Measurements from ENCODE around the gene TPM2. TPM values are rescaled to one million over a fixed set of nuclear protein-coding genes. Genes with fewer than 3 reads are reported as not detected.
"Not testable (repeated sequence)": the region's sequence is repeated elsewhere in the genome, so short reads cannot be mapped to it uniquely, and the experiment has no call there.

The TPM2 gene
- total RNA-seq, 5 donors from 2014 or later (not counting 1 experiment from before 2014, with no cell fraction given), result 21.4 to 66.0 (median 57.5) TPM

DNA sequence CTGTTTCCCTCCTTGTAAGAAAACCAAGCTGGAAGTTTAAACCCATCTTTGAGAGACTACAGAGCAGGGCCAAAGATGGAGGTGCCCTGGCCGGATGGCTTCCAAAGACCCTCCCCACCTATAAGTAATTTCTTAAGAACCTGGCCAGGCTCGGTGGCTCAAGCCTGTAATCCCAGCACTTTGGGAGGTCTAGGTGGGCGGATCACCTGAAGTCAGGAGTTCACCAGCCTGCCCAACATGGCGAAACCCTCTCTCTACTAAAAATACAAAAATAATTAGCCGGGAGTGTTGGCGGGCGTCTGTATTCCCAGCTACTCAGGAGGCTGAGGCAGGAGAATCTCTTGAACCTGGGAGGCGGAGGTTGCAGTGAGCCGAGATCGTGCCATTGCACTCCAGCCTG is 44.0 kb downstream of the TPM2 start:
- Histone ChIP-seq H3K4me3 (ENCODE audit: control insufficient read depth in 1 of 2, extremely low read depth in 1 of 2, low read length in 1 of 2) (peak overlapping the region; percentile 81 to 84), H3K4me1 (ENCODE audit: control insufficient read depth in 1 of 2, extremely low read depth in 1 of 2, insufficient read depth in 2 of 2, low read length in 2 of 2) (peaks cover 23 to 68% of the 10 kb centered on the region in 2 experiments), H3K27ac (ENCODE audit: low read length) (peak overlapping the region; percentile 92)
- not testable (repeated sequence) for DNase-seq; H3K9me3 ChIP-seq; H3K36me3 Mint-ChIP-seq; H3K27me3 Mint-ChIP-seq; ATAC-seq (replicated peaks in 1 of 4); H3K27me3 ChIP-seq (replicated peaks in 1 of 2; ENCODE audit: control insufficient read depth in 2 of 2, extremely low read depth in 1 of 2, insufficient read depth in 2 of 2, low read length in 1 of 2); H3K9me3 Mint-ChIP-seq; H3K36me3 ChIP-seq (ENCODE audit: control insufficient read depth in 2 of 2, extremely low read depth in 1 of 2, insufficient read depth in 1 of 2, low read length in 1 of 2)
- peaks cover 53 to 74% (median 57%) of the 10 kb centered on the region in 3 donors for H3K4me1 Mint-ChIP-seq
- H3K4me3 Mint-ChIP-seq, result peak overlapping the region; percentile 85 to 97 (median 95)
- 33% methylated on average over 3 of the region's 10 CpGs for WGBS (ENCODE audit: insufficient coverage)
- POLR2A ChIA-PET, result interaction anchor here (0.6 to 0.7 kb wide), 3 partner anchors 67 to 552 kb away, joined by 3 to 4 read pairs (median 3); no protein-coding TSS in a partner anchor
- CTCF ChIA-PET, result interaction anchor here in 1 of 2 donors (0.6 to 6.3 kb wide), 8 partner anchors 13 to 103 kb away, joined by 3 to 122 read pairs (median 10); partner anchors contain the start of genes CCDC107, CREB3, RMRP and TLN1
- H3K27ac Mint-ChIP-seq, result peak overlapping the region; percentile 99

DNA sequence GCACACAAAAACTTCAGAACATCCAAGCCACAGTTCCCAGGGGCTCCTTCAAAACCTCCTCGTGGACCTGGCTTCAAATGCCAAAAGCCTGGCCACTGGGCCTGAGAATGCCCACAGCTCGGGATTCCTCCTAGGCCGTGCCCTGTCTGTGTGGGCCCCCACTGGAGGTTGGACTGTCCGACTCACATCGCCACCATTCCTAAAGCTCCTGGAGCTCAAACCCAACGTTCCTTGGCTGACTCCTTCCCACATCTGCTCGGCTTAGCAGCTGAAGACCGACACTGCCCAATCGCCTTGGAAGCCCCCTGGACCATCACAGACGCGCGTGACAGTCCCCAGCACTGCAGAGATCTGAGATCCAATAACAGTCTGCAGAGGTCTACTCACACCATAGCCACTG is 46.7 kb downstream of the TPM2 start:
- Histone ChIP-seq H3K27ac (ENCODE audit: low read length) (no peak overlapping the region), H3K27me3 (replicated peaks in 1 of 2; ENCODE audit: control insufficient read depth in 2 of 2, extremely low read depth in 1 of 2, insufficient read depth in 2 of 2, low read length in 1 of 2) (no peaks in the 10 kb centered on the region), H3K9me3 (no peaks in the 10 kb centered on the region), H3K4me3 (ENCODE audit: control insufficient read depth in 1 of 2, extremely low read depth in 1 of 2, low read length in 1 of 2) (no peak overlapping the region), H3K4me1 (ENCODE audit: control insufficient read depth in 1 of 2, extremely low read depth in 1 of 2, insufficient read depth in 2 of 2, low read length in 2 of 2) (peaks cover 22 to 54% of the 10 kb centered on the region in 2 experiments), H3K36me3 (ENCODE audit: control insufficient read depth in 2 of 2, extremely low read depth in 1 of 2, insufficient read depth in 1 of 2, low read length in 1 of 2) (no peaks in the 10 kb centered on the region)
- Mint-ChIP-seq H3K4me1 (peaks cover 59 to 72% (median 64%) of the 10 kb centered on the region in 3 donors), H3K27me3 (no peaks in the 10 kb centered on the region), H3K9me3 (no peaks in the 10 kb centered on the region), H3K4me3 (no peak overlapping the region), H3K36me3 (peaks cover 9% of the 10 kb centered on the region), H3K27ac (peak overlapping the region in 1 of 2 donors; percentile 64)
- ChIA-PET CTCF (no interaction called here), POLR2A (no interaction called here)
- no peak for DNase-seq
- ATAC-seq (replicated peaks in 1 of 4), result no peak
- 96% methylated on average over 12 of the region's 12 CpGs for whole genome bisulfite sequencing (ENCODE audit: insufficient coverage)

DNA sequence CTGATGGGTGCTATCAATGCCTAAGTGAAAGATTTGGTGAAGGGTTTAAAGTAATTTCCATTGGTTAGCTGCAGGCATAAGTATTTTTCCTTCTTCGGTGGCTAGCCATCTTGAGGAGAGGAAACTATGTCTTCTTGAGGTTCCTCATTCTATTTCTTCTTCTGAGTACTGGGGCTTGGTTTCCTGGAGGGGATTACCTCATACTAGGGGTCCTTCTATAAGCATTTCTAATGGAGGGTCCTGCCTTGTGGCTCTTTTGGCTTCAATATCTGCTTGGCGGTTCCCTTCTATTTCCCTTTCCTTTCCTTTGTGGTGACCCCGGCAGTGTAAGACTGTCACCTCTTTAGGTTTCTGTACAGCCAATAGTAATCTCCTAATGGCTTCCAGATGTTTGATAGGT is 48.2 kb downstream of the TPM2 start:
- CTCF ChIA-PET, result not testable (repeated sequence)
- H3K27ac Mint-ChIP-seq, result peak overlapping the region in 1 of 2 donors; percentile 55

DNA sequence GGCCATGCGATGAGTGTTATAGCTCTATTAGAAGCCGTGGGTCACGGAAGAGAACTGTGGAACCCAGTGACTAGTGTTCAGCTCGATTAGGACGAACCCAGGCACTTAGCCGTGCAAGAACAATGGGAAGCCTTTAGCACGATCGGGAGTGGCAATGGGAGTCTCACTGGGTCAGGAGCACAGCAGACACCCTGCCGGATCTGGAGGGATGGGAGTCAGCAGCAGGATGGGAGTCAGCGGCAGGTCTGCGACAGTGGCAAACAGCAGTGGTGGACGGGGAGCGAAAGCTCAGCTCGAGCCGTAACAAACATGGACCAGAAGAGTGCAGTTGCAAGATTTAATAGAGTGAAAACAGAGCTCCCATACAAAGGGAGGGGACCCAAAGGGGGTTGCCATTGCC is 49.3 kb downstream of the TPM2 start:
- ChIA-PET CTCF (interaction anchor here in 1 of 2 donors (2.0 kb wide), 1 partner anchor 16 kb away, joined by 13 read pairs; the partner anchor contains the start of genes CCDC107 and RMRP), POLR2A (interaction anchor here in 1 of 2 donors (1.4 kb wide), 1 partner anchor 17 kb away, joined by 4 read pairs; the partner anchor contains the start of genes CCDC107 and RMRP)
- not testable (repeated sequence) for H3K4me3 ChIP-seq (ENCODE audit: control insufficient read depth in 1 of 2, extremely low read depth in 1 of 2, low read length in 1 of 2); ATAC-seq (replicated peaks in 1 of 4); H3K27me3 Mint-ChIP-seq; H3K36me3 Mint-ChIP-seq; H3K27me3 ChIP-seq (replicated peaks in 1 of 2; ENCODE audit: control insufficient read depth in 2 of 2, extremely low read depth in 1 of 2, insufficient read depth in 2 of 2, low read length in 1 of 2); H3K9me3 Mint-ChIP-seq; H3K9me3 ChIP-seq; DNase-seq; H3K36me3 ChIP-seq (ENCODE audit: control insufficient read depth in 2 of 2, extremely low read depth in 1 of 2, insufficient read depth in 1 of 2, low read length in 1 of 2); H3K4me3 Mint-ChIP-seq; H3K27ac ChIP-seq (ENCODE audit: low read length)
- WGBS (ENCODE audit: insufficient coverage), result 98% methylated on average over 8 of the region's 15 CpGs
- peaks cover 25 to 49% of the 10 kb centered on the region in 2 experiments for H3K4me1 ChIP-seq (ENCODE audit: control insufficient read depth in 1 of 2, extremely low read depth in 1 of 2, insufficient read depth in 2 of 2, low read length in 2 of 2)
- H3K4me1 Mint-ChIP-seq, result peaks cover 67 to 73% (median 68%) of the 10 kb centered on the region in 3 donors
- peak overlapping the region; percentile 8 to 47 for H3K27ac Mint-ChIP-seq

More for the DNA sequence above, 48.2 kb downstream of the TPM2 start:
- peaks cover 63 to 73% (median 67%) of the 10 kb centered on the region in 3 donors for H3K4me1 Mint-ChIP-seq
- H3K27me3 Mint-ChIP-seq; H3K4me3 ChIP-seq (ENCODE audit: control insufficient read depth in 1 of 2, extremely low read depth in 1 of 2, low read length in 1 of 2); DNase-seq; POLR2A ChIA-PET; H3K4me3 Mint-ChIP-seq; H3K9me3 Mint-ChIP-seq; H3K36me3 Mint-ChIP-seq; ATAC-seq (replicated peaks in 1 of 4); H3K36me3 ChIP-seq (ENCODE audit: control insufficient read depth in 2 of 2, extremely low read depth in 1 of 2, insufficient read depth in 1 of 2, low read length in 1 of 2); H3K9me3 ChIP-seq; H3K27me3 ChIP-seq (replicated peaks in 1 of 2; ENCODE audit: control insufficient read depth in 2 of 2, extremely low read depth in 1 of 2, insufficient read depth in 2 of 2, low read length in 1 of 2); H3K27ac ChIP-seq (ENCODE audit: low read length): not testable (repeated sequence)
- WGBS (ENCODE audit: insufficient coverage), result no CpG with 5 or more reads among the region's 3 CpGs
- H3K4me1 ChIP-seq (ENCODE audit: control insufficient read depth in 1 of 2, extremely low read depth in 1 of 2, insufficient read depth in 2 of 2, low read length in 2 of 2), result peaks cover 19 to 52% of the 10 kb centered on the region in 2 experiments

DNA sequence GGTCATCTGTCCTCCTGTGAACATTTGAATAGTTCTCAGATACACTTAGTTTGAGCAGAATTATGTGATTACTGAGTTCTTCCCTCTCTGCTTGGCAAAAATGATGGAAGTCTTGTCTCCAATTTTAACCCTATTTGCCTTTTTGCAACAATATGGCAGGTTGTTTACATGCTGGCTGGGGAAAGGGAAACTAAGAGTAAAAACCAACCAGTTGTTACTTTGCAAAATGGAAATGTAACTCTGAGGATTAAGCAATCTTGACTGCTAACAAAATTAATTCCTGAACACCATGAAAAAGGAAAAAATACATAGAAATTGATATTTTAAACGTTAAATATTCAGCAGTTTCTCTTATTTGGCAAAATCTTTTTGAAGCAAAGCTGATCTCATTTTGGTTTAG is 50.1 kb downstream of the TPM2 start:
- Histone ChIP-seq H3K27ac (ENCODE audit: low read length) (peak overlapping the region; percentile 71), H3K36me3 (ENCODE audit: control insufficient read depth in 2 of 2, extremely low read depth in 1 of 2, insufficient read depth in 1 of 2, low read length in 1 of 2) (no peaks in the 10 kb centered on the region), H3K9me3 (no peaks in the 10 kb centered on the region), H3K4me3 (ENCODE audit: control insufficient read depth in 1 of 2, extremely low read depth in 1 of 2, low read length in 1 of 2) (no peak overlapping the region), H3K4me1 (ENCODE audit: control insufficient read depth in 1 of 2, extremely low read depth in 1 of 2, insufficient read depth in 2 of 2, low read length in 2 of 2) (peaks cover 23 to 42% of the 10 kb centered on the region in 2 experiments), H3K27me3 (replicated peaks in 1 of 2; ENCODE audit: control insufficient read depth in 2 of 2, extremely low read depth in 1 of 2, insufficient read depth in 2 of 2, low read length in 1 of 2) (no peaks in the 10 kb centered on the region)
- WGBS (ENCODE audit: insufficient coverage), result no CpG with 5 or more reads among the region's 1 CpG
- H3K27me3 Mint-ChIP-seq, result no peaks in the 10 kb centered on the region
- POLR2A ChIA-PET, result interaction anchor here (0.5 to 1.4 kb wide), 4 partner anchors 18 to 203 kb away, joined by 3 to 4 read pairs (median 3); partner anchors contain the start of genes CCDC107 (in 1 of the 2) and RMRP (in 1 of the 2)
- H3K27ac Mint-ChIP-seq, result peak overlapping the region; percentile 78 to 90
- H3K4me3 Mint-ChIP-seq, result peak overlapping the region in 2 of 3 donors; percentile 29 to 65
- DNase-seq (no peak), ATAC-seq (replicated peaks in 1 of 4) (no peak)
- H3K36me3 Mint-ChIP-seq, result peaks cover 9% of the 10 kb centered on the region
- no peaks in the 10 kb centered on the region for H3K9me3 Mint-ChIP-seq
- H3K4me1 Mint-ChIP-seq, result peaks cover 65 to 73% (median 69%) of the 10 kb centered on the region in 3 donors
- CTCF ChIA-PET, result interaction anchor here (0.6 to 2.0 kb wide), 7 partner anchors 17 to 993 kb away, joined by 3 to 13 read pairs (median 4); partner anchors contain the start of genes CCDC107 (in 1 of the 2) and RMRP (in 1 of the 2)

DNA sequence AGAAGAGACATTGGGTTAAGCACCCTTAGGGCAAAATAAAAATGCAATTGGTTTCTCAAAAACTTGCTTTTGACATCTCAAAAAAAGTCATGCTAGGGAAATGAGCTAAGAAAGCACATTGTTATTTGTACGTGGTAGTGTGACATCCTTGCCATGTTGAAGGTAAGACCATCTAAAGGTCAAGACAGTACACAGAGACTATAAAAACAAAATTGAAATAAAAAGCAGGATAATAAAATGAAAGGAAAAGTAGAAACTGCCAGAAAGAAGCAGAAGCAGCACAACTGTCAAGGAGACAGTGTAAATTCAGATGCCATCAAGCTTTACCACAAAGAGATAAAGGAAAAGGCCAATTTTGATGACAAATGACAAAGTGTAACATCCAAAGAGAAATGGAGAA is 50.5 kb downstream of the TPM2 start:
- Mint-ChIP-seq H3K4me1 (peaks cover 61 to 70% (median 65%) of the 10 kb centered on the region in 3 donors), H3K4me3 (peak overlapping the region in 1 of 3 donors; percentile 65), H3K27ac (peak overlapping the region; percentile 78 to 90)
- H3K36me3 Mint-ChIP-seq; H3K27me3 ChIP-seq (replicated peaks in 1 of 2; ENCODE audit: control insufficient read depth in 2 of 2, extremely low read depth in 1 of 2, insufficient read depth in 2 of 2, low read length in 1 of 2); H3K4me3 ChIP-seq (ENCODE audit: control insufficient read depth in 1 of 2, extremely low read depth in 1 of 2, low read length in 1 of 2); H3K9me3 Mint-ChIP-seq; H3K9me3 ChIP-seq; H3K27me3 Mint-ChIP-seq; H3K36me3 ChIP-seq (ENCODE audit: control insufficient read depth in 2 of 2, extremely low read depth in 1 of 2, insufficient read depth in 1 of 2, low read length in 1 of 2); DNase-seq: not testable (repeated sequence)
- WGBS (ENCODE audit: insufficient coverage), result no CpG with 5 or more reads among the region's 1 CpG
- H3K4me1 ChIP-seq (ENCODE audit: control insufficient read depth in 1 of 2, extremely low read depth in 1 of 2, insufficient read depth in 2 of 2, low read length in 2 of 2), result peaks cover 20 to 37% of the 10 kb centered on the region in 2 experiments
- POLR2A ChIA-PET, result interaction anchor here in 1 of 2 donors (0.6 to 1.4 kb wide), 3 partner anchors 18 to 203 kb away, joined by 3 to 4 read pairs (median 3); partner anchors contain the start of genes CCDC107 and RMRP
- ATAC-seq (replicated peaks in 1 of 4), result peak in 1 of 4 experiments; percentile 63
- H3K27ac ChIP-seq (ENCODE audit: low read length), result peak overlapping the region; percentile 71
- CTCF ChIA-PET, result interaction anchor here in 1 of 2 donors (0.7 to 2.0 kb wide), 7 partner anchors 17 to 992 kb away, joined by 3 to 13 read pairs (median 4); partner anchors contain the start of genes CCDC107, CD72 and RMRP
